PC-3 (cell line): ENCODE measurements around the gene PSAP.

Experiments
- EZH2 ChIP-seq: fragments of 300-600 bp; sonication (generic); IDR thresholded peaks from one replicate; pipeline ENCODE4 v1.6.1; 2017; ENCODE audit warnings: antibody characterized with exemption, mild to moderate bottlenecking, low read length; ENCODE audit not compliant: unreplicated experiment
- EZH2phosphoT487 ChIP-seq: fragments of 300-600 bp; sonication (generic); IDR thresholded peaks from 2 replicates; pipeline ENCODE4 v1.6.1; 2018; ENCODE audit warnings: mild to moderate bottlenecking, antibody characterized with exemption, low read length, borderline replicate concordance
- TF ChIP-seq, protein P1 (sequence below): fragments of 300-600 bp; sonication (generic); conservative IDR thresholded peaks from 2 replicates; pipeline ENCODE4 v1.5.1; 2017; ENCODE audit warnings: antibody characterized with exemption, low read depth, mild to moderate bottlenecking, low read length

DNA sequence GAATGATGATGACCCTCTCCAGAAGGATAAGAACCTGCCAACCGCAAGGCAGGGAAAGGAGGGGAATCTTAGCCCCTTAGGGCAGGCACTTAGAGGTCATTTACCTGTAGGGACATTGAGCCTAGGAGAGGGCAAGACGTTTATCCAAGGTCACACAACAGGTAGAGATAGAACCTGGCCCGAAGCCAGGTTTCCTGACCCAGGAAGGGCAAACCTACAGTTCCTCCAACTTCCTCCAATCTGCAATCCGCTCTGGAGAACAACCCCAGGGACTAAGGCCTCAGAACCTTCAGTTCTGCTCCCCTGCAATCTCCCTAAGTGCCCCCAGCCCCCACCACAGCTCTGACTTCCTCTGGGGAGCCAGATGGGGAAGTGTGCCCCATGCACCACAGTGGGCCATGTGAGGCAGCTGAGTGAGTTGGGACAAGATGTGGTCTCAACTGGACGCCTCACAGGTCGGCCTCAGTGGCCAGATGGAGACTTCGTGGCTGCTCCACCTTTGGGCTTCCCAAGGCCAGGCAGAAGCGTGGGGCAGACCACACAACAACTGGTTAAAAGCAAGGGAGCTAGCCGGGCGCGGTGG is 1.4 kb upstream of the PSAP start:
- TF ChIP-seq, protein P1, sequence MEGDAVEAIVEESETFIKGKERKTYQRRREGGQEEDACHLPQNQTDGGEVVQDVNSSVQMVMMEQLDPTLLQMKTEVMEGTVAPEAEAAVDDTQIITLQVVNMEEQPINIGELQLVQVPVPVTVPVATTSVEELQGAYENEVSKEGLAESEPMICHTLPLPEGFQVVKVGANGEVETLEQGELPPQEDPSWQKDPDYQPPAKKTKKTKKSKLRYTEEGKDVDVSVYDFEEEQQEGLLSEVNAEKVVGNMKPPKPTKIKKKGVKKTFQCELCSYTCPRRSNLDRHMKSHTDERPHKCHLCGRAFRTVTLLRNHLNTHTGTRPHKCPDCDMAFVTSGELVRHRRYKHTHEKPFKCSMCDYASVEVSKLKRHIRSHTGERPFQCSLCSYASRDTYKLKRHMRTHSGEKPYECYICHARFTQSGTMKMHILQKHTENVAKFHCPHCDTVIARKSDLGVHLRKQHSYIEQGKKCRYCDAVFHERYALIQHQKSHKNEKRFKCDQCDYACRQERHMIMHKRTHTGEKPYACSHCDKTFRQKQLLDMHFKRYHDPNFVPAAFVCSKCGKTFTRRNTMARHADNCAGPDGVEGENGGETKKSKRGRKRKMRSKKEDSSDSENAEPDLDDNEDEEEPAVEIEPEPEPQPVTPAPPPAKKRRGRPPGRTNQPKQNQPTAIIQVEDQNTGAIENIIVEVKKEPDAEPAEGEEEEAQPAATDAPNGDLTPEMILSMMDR, result no peak
- TF ChIP-seq EZH2phosphoT487 (no peak), EZH2 (no peak)
